Karpas-422 (cell line): ENCODE data around the gene CXADR. TPM values are rescaled to one million over a fixed set of nuclear protein-coding genes. Genes with fewer than 3 reads are reported as not detected.

ENCODE experiments used
- DNase-seq: peaks from one replicate; pipeline ENCODE4 v3.0.0-alpha.2; 2015
- H2AFZ ChIP-seq: fragments of 200-600 bp; sonication (generic); 2 replicates; pipeline ENCODE4 v1.6.1; 2014; ENCODE audit warnings: antibody characterized with exemption, low read length, mixed read lengths
- H3K27ac ChIP-seq: fragments of 200-600 bp; sonication (generic); 2 replicates; pipeline ENCODE4 v1.5.1; 2014; ENCODE audit warnings: mild to moderate bottlenecking, low read length, moderate library complexity
- H3K27me3 ChIP-seq: fragments of 200-600 bp; sonication (generic); 2 replicates; pipeline ENCODE4 v1.6.1; 2014; ENCODE audit warnings: low read length, mixed read lengths
- H3K36me3 ChIP-seq: fragments of 200-600 bp; sonication (generic); 2 replicates; pipeline ENCODE4 v1.6.1; 2014; ENCODE audit warnings: low read length, mixed read lengths; ENCODE audit not compliant: insufficient read depth
- H3K4me1 ChIP-seq: fragments of 200-600 bp; sonication (generic); 2 replicates; pipeline ENCODE4 v1.6.1; 2014; ENCODE audit warnings: mild to moderate bottlenecking, low read length, mixed read lengths
- H3K4me2 ChIP-seq: fragments of 200-600 bp; sonication (generic); 2 replicates; pipeline ENCODE4 v1.6.1; 2014; ENCODE audit warnings: low read length, low read depth, mild to moderate bottlenecking; ENCODE audit not compliant: poor library complexity, severe bottlenecking
- H3K4me3 ChIP-seq: fragments of 200-600 bp; sonication (generic); 2 replicates; pipeline ENCODE4 v1.5.1; 2014; ENCODE audit warnings: mild to moderate bottlenecking, antibody characterized with exemption, low read length, mixed read lengths
- H3K79me2 ChIP-seq: fragments of 200-600 bp; sonication (generic); 2 replicates; pipeline ENCODE4 v1.6.1; 2014; ENCODE audit warnings: mild to moderate bottlenecking, low read length, mixed read lengths
- H3K9ac ChIP-seq: fragments of 200-600 bp; sonication (generic); 2 replicates; pipeline ENCODE4 v1.6.0; 2014; ENCODE audit warnings: low read length
- H3K9me2 ChIP-seq: fragments of 200-600 bp; sonication (generic), shearing (Covaris generic); replicated peaks from 2 replicates; pipeline ENCODE4 v1.6.0; 2014; ENCODE audit warnings: mild to moderate bottlenecking, low read length, moderate library complexity; ENCODE audit not compliant: insufficient read depth
- H3K9me3 ChIP-seq: fragments of 300-700, 200-600 bp; sonication (generic); 2 replicates; pipeline ENCODE4 v1.6.1; 2014; ENCODE audit warnings: low read length, mixed read lengths
- H4K20me1 ChIP-seq: fragments of 200-600 bp; sonication (generic); 2 replicates; pipeline ENCODE4 v1.6.1; 2014; ENCODE audit warnings: mild to moderate bottlenecking, antibody characterized with exemption, low read length, low read depth; ENCODE audit not compliant: insufficient read depth
- total RNA-seq: library from RNA; depleted of rRNA; stranded (reverse); fragments of >200 nt; shearing (Covaris generic); gene quantifications from 2 replicates; pipeline ENCODE4 v1.2.3, GENCODE V29; 2014; ENCODE audit warnings: low replicate concordance; rRNA removed

The CXADR gene
- total RNA-seq = not detected in 2 replicates

DNA sequence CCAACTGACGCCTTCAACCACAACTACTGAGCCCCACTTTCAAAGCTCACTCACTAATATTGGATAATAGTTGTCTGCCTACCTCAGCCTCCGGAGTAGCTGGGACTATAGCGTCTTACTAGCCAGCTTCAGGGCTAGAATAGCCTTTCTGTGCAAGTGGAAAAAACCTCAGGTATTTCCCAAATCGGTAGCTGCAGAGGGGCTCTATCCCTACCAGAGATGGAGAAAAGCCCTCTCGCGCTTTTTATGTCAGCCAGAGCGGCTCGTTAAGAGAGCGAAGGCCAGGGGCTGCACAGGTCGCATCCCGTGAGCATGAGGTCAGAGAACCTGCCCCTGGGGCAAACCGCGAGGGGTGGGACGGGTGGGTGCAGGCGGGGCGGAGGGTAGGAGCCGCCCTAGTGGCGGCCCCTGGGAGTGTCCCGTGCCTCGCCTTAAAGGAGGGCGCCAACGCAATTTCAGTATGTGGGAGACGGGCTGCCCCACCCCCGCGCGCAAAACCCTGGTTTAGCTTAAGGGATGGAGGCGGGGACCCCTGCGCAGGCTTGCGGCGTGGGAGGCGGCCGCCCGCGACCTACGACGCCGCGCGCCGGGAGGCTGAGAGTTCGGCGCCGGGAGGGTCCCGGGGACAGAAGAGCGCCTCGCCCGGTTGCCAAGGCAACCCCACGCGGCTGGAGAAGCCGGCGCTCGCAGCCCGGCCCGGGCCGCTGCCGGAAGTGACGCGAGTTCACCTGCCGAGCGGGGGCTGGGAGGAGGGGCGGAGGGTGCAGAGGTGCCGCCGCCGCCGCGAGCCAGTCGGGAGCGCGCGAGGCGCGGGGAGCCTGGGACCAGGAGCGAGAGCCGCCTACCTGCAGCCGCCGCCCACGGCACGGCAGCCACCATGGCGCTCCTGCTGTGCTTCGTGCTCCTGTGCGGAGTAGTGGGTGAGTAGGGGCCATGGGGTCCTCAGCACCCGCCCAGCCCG, at the start of gene CXADR:
Gene CXADR, plus strand, starts transcription at position 791 of the 961 bp plus-strand sequence. Its CDS starts 87 bp downstream, at position 878.
- H3K9me2 ChIP-seq = no peaks in the 10 kb centered on the region
- H3K9ac ChIP-seq = no peak within 1 kb of the TSS
- H3K4me3 ChIP-seq = no peak within 1 kb of the TSS
- H3K27me3 ChIP-seq = no peaks in the 10 kb centered on the region
- H3K36me3 ChIP-seq = no peaks in the 10 kb centered on the region
- H3K79me2 ChIP-seq = no peaks in the 10 kb centered on the region
- H3K4me1 ChIP-seq = no peaks in the 10 kb centered on the region
- no peaks in the 10 kb centered on the region for H3K9me3 ChIP-seq
- H3K27ac ChIP-seq = no peak within 1 kb of the TSS
- no peak within 1 kb of the TSS for H3K4me2 ChIP-seq
- no peak for DNase-seq
- no peaks in the 10 kb centered on the region for H4K20me1 ChIP-seq
- no peak within 1 kb of the TSS for H2AFZ ChIP-seq

- Histone ChIP-seq H3K79me2 (no peaks in the 10 kb centered on the region), H3K9me2 (no peaks in the 10 kb centered on the region), H3K4me1 (no peaks in the 10 kb centered on the region), H3K9me3 (no peaks in the 10 kb centered on the region), H3K27me3 (no peaks in the 10 kb centered on the region), H2AFZ (no peak overlapping the region), H3K9ac (no peak overlapping the region), H3K4me2 (no peak overlapping the region), H3K4me3 (no peak overlapping the region), H3K27ac (no peak overlapping the region), H3K36me3 (no peaks in the 10 kb centered on the region), H4K20me1 (no peaks in the 10 kb centered on the region)
- DNase-seq = no peak
These were observed 46.7 kb upstream of the CXADR start for GRCh38 chr21:17466166-17466565.

GRCh38 chr21:17467392-17467791, 45.5 kb upstream of the CXADR start:
- H3K4me2 ChIP-seq = no peak overlapping the region
- no peaks in the 10 kb centered on the region for H3K36me3 ChIP-seq
- no peak overlapping the region for H3K27ac ChIP-seq
- no peak overlapping the region for H2AFZ ChIP-seq
- H3K9me3 ChIP-seq = no peaks in the 10 kb centered on the region
- no peaks in the 10 kb centered on the region for H3K79me2 ChIP-seq
- H3K4me3 ChIP-seq = no peak overlapping the region
- no peak for DNase-seq
- no peaks in the 10 kb centered on the region for H3K9me2 ChIP-seq
- no peak overlapping the region for H3K9ac ChIP-seq
- H3K4me1 ChIP-seq = no peaks in the 10 kb centered on the region
- H4K20me1 ChIP-seq = no peaks in the 10 kb centered on the region
- no peaks in the 10 kb centered on the region for H3K27me3 ChIP-seq

- no peaks in the 10 kb centered on the region for H4K20me1 ChIP-seq
- H2AFZ ChIP-seq = no peak overlapping the region
- H3K9me2 ChIP-seq = no peaks in the 10 kb centered on the region
- H3K79me2 ChIP-seq = no peaks in the 10 kb centered on the region
- no peak overlapping the region for H3K4me3 ChIP-seq
- no peak overlapping the region for H3K4me2 ChIP-seq
- no peak overlapping the region for H3K9ac ChIP-seq
- H3K4me1 ChIP-seq = no peaks in the 10 kb centered on the region
- no peaks in the 10 kb centered on the region for H3K9me3 ChIP-seq
- H3K27ac ChIP-seq = no peak overlapping the region
- no peak for DNase-seq
- no peaks in the 10 kb centered on the region for H3K27me3 ChIP-seq
- no peaks in the 10 kb centered on the region for H3K36me3 ChIP-seq
These were observed 45.0 kb upstream of the CXADR start for GRCh38 chr21:17467829-17468228.

DNA sequence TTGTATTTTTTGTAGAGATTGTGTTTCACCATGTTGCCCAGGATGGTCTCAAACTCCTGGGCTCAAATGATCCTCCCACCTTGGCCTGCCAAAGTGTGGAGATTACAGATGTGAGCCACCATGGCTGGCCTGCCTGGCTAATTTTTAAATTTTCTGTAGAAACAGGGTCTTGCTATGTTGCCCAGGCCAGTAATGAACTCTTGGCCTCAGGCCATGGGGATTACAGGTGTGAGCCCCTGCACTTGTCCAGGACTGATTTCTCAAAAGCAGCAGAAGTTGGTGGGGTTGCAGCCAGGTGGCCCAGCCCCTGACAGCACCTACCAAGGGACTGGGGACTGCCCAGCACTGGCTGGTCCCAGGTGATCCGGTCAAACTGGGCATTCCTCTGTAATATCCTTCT, 44.1 kb upstream of the CXADR start:
- DNase-seq = no peak
- no peak overlapping the region for H3K4me3 ChIP-seq
- no peaks in the 10 kb centered on the region for H3K9me3 ChIP-seq
- no peak overlapping the region for H3K27ac ChIP-seq
- H3K9me2 ChIP-seq = no peaks in the 10 kb centered on the region
- H3K79me2 ChIP-seq = no peaks in the 10 kb centered on the region
- H3K9ac ChIP-seq = no peak overlapping the region
- no peak overlapping the region for H3K4me2 ChIP-seq
- no peaks in the 10 kb centered on the region for H3K4me1 ChIP-seq
- H4K20me1 ChIP-seq = no peaks in the 10 kb centered on the region
- no peak overlapping the region for H2AFZ ChIP-seq
- no peaks in the 10 kb centered on the region for H3K36me3 ChIP-seq
- no peaks in the 10 kb centered on the region for H3K27me3 ChIP-seq

- no peak overlapping the region for H3K9ac ChIP-seq
- no peak for DNase-seq
- H3K27me3 ChIP-seq = no peaks in the 10 kb centered on the region
- H2AFZ ChIP-seq = no peak overlapping the region
- no peak overlapping the region for H3K27ac ChIP-seq
- H4K20me1 ChIP-seq = no peaks in the 10 kb centered on the region
- H3K9me3 ChIP-seq = no peaks in the 10 kb centered on the region
- H3K4me3 ChIP-seq = no peak overlapping the region
- no peaks in the 10 kb centered on the region for H3K36me3 ChIP-seq
- no peaks in the 10 kb centered on the region for H3K4me1 ChIP-seq
- no peaks in the 10 kb centered on the region for H3K79me2 ChIP-seq
- no peaks in the 10 kb centered on the region for H3K9me2 ChIP-seq
- H3K4me2 ChIP-seq = no peak overlapping the region
These were observed 43.1 kb upstream of the CXADR start for GRCh38 chr21:17469727-17470126.

- H3K4me1 ChIP-seq = no peaks in the 10 kb centered on the region
- H3K27me3 ChIP-seq = no peaks in the 10 kb centered on the region
- no peaks in the 10 kb centered on the region for H3K9me2 ChIP-seq
- no peak for DNase-seq
- no peaks in the 10 kb centered on the region for H4K20me1 ChIP-seq
- no peaks in the 10 kb centered on the region for H3K79me2 ChIP-seq
- H3K9me3 ChIP-seq = no peaks in the 10 kb centered on the region
- no peak overlapping the region for H3K4me2 ChIP-seq
- no peak overlapping the region for H3K27ac ChIP-seq
- H2AFZ ChIP-seq = no peak overlapping the region
- H3K4me3 ChIP-seq = no peak overlapping the region
- no peak overlapping the region for H3K9ac ChIP-seq
- no peaks in the 10 kb centered on the region for H3K36me3 ChIP-seq
These were observed 40.7 kb upstream of the CXADR start for GRCh38 chr21:17472182-17472581.

- Histone ChIP-seq H3K4me2 (no peak overlapping the region), H3K9me3 (no peaks in the 10 kb centered on the region), H3K4me1 (no peaks in the 10 kb centered on the region), H3K27me3 (no peaks in the 10 kb centered on the region), H3K27ac (no peak overlapping the region), H3K9ac (no peak overlapping the region), H4K20me1 (no peaks in the 10 kb centered on the region), H3K79me2 (no peaks in the 10 kb centered on the region), H3K4me3 (no peak overlapping the region), H3K9me2 (no peaks in the 10 kb centered on the region), H3K36me3 (no peaks in the 10 kb centered on the region), H2AFZ (no peak overlapping the region)
- no peak for DNase-seq
These were observed 40.1 kb upstream of the CXADR start for GRCh38 chr21:17472592-17473271.
